SHP77 (cell line): ENCODE measurements around the gene OSBPL6.

Experiments
- DNase-seq, 2 experiments: peaks; one replicate each; lab custom pipeline; 2025; lab: John Stamatoyannopoulos, UW

OSBPL6 gene

GRCh38 chr2:178448968-178449661 lies 254.8 kb downstream of the OSBPL6 start:
- no peak for DNase-seq

DNA sequence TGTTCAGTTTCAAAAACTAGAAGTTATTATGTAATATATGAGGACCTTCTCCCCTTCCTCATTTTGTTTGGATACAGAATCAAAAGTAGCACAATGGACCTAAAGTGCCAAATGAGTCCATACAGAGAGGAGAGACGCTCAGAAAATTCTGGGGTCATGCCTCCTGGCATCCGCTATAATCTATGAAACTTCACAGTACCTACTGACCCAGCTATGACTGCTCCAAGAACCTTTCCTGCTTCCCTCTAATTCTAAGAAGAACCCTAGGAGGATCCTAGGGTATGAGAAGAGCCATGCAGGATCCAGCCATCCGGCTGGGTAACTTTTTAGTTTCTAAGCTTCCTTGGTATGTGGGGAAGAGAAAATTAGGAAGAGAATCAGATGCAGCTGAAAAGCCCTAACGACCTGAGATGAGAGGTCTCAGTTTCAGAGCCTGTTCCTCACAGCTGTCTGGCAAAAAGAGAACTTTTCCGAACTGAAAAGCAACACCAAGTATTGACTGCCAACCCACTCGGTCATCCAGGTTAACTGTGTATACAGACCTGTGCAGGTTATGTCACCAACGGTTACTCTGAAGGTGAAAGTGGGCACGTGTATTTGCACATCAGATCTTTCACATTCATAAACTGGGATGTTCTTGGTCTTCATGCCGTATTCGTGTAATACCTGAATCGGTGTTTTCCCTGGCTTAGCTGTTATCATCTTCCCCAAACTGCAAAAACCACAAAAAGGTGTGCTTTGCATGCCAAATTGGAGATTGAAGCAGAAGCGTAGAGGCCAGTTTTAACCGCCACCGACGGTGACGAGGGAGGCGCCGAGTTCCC lies 255.6 kb downstream of the OSBPL6 start:
- DNase-seq, result no peak

DNA sequence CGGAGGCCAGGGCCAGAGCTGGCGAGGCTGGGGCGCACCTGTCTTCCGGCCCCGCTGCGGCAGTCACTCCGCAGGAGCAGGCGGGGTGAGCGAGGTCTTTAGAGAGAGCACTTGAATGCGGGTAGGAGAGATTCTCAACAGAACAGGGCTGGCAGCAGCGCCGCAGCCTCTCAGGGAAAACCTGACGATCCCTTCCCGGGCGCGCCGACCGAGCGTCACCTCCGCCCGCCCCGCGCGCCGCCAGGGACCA lies 256.1 kb downstream of the OSBPL6 start:
- peak in 1 of 2 experiments; percentile 63 for DNase-seq

DNA sequence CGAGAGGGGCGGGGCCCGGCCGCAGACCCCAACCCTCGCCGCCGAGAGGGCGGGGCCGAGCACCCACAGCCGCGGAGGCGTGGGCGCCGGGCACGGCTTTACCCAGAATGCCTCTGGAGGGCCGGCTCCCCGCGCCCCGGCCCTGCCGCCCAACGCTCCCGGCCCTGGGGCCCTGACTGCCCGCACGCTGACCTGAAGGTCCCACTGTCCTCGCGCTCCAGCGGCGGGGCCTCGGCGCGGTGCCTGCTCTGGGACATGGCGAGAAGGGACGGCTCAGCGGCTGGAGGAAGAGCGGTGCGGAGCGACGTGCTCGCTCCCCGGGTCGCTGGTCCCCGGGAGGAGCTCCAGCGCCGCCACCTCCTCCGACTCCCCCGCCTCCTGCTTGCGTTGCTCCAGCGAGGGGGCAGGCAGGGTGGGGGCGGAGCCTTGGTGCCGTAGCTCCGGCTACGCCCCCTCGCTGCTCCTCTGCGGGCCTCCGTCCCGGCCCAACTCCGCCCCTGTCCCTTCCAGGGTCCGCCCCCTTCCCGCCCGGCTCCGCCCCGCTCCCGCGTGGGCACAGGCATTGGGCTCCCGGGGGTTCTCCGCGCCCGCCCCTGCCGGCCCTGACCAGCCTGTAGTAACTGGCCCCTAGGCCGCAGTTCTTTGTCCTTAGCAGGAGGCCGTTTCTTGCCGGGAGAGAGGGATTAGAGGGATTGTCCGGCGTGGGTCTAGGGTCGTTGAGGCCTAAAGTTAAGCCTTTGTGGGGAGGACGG lies 256.6 kb downstream of the OSBPL6 start, which contains the start of the genes PJVK and PRKRA:
Gene PJVK (plus strand): TSS at position 605 of the 752 bp plus-strand sequence. CDS start 2,032 bp downstream, outside the sequence.
Gene PRKRA (minus strand): TSS at position 402 of the 752 bp plus-strand sequence. CDS start 145 bp downstream, at position 257.
- DNase-seq, result peak; percentile 81 to 82

GRCh38 chr2:178452334-178452733 lies 258.0 kb downstream of the OSBPL6 start:
- no peak for DNase-seq
